IMR-90 (cell line): ENCODE measurements around the gene BEAN1. TPM values are rescaled to one million over a fixed set of nuclear protein-coding genes. Genes with fewer than 3 reads are reported as not detected.

ENCODE experiments used
- ATAC-seq: fragments of 200-7000 bp; cut with Tn5 transposase; 2 replicates; pipeline ENCODE4 v1.9.1; 2020; ENCODE audit warnings: low read depth, mild to moderate bottlenecking, moderate library complexity
- BruUV-seq: library from RNA; stranded (reverse); fragments of 400-500 nt; replicated peaks from 2 replicates; lab custom pipeline; 2021; lab: Mats Ljungman, UMichigan
- CTCF ChIA-PET: fragments of 300-600 bp; formaldehyde crosslinking; extraction: SDS; loops from one replicate; lab custom pipeline; 2021; ENCODE audit warnings: antibody characterized with exemption; lab: Yijun Ruan, JAX
- POLR2A ChIA-PET: fragments of 300-600 bp; sonication (Branson Sonifier 250); formaldehyde crosslinking; loops from one replicate; lab custom pipeline; 2022; ENCODE audit warnings: antibody characterized with exemption; ENCODE audit not compliant: unreplicated experiment; lab: Charles Lee
- DNase-seq: peaks from one replicate; pipeline ENCODE4 v3.0.0; 2013
- H2AFZ ChIP-seq: replicated peaks from 2 replicates; pipeline ENCODE3; 2013; ENCODE audit warnings: low read length, mild to moderate bottlenecking; ENCODE audit not compliant: poor library complexity
- H2AK5ac ChIP-seq: 2 replicates; pipeline ENCODE4 v1.6.1; 2013; ENCODE audit warnings: low read depth, low read length, inconsistent platforms
- H2AK9ac ChIP-seq: replicated peaks from 2 replicates; pipeline ENCODE3; 2013; ENCODE audit warnings: mild to moderate bottlenecking, low read depth, low read length, moderate library complexity; ENCODE audit not compliant: poor library complexity
- H2BK120ac ChIP-seq: 2 replicates; pipeline ENCODE4 v1.6.1; 2013; ENCODE audit warnings: low read depth, low read length, inconsistent platforms
- H2BK15ac ChIP-seq: 3 replicates; pipeline ENCODE4 v1.6.1; 2013; ENCODE audit warnings: low read depth, low read length, inconsistent platforms
- H2BK20ac ChIP-seq: 2 replicates; pipeline ENCODE4 v1.6.1; 2013; ENCODE audit warnings: low read depth, mild to moderate bottlenecking, inconsistent platforms, low read length, moderate library complexity
- H2BK5ac ChIP-seq: 2 replicates; pipeline ENCODE4 v1.6.1; 2013; ENCODE audit warnings: mild to moderate bottlenecking, low read depth, low read length, inconsistent platforms; ENCODE audit not compliant: poor library complexity, severe bottlenecking
- H3K14ac ChIP-seq: replicated peaks from 2 replicates; pipeline ENCODE4 v1.6.1; 2013; ENCODE audit warnings: low read depth, low read length, inconsistent platforms
- H3K18ac ChIP-seq: 2 replicates; pipeline ENCODE4 v1.6.1; 2013; ENCODE audit warnings: low read depth, low read length, control low read depth
- H3K23ac ChIP-seq: 2 replicates; pipeline ENCODE4 v1.6.1; 2013; ENCODE audit warnings: low read depth, low read length, inconsistent platforms
- H3K27ac ChIP-seq: 2 replicates; pipeline ENCODE4 v1.5.1; 2013; ENCODE audit warnings: mild to moderate bottlenecking, control low read depth, low read length; ENCODE audit not compliant: insufficient read depth
- H3K27me3 ChIP-seq: 2 replicates; pipeline ENCODE4 v1.6.1; 2013; ENCODE audit warnings: low read length; ENCODE audit not compliant: control insufficient read depth, insufficient read depth
- H3K36me3 ChIP-seq: 2 replicates; pipeline ENCODE4 v1.6.1; 2013; ENCODE audit warnings: low read length, mixed read lengths; ENCODE audit not compliant: control insufficient read depth, insufficient read depth
- H3K4ac ChIP-seq: 2 replicates; pipeline ENCODE4 v1.6.1; 2013; ENCODE audit warnings: low read depth, low read length, inconsistent platforms
- H3K4me1 ChIP-seq: 2 replicates; pipeline ENCODE4 v1.6.1; 2013; ENCODE audit warnings: low read length, mixed read lengths; ENCODE audit not compliant: control insufficient read depth, insufficient read depth
- H3K4me2 ChIP-seq: 2 replicates; pipeline ENCODE4 v1.6.1; 2013; ENCODE audit warnings: low read depth, mild to moderate bottlenecking, control low read depth, low read length, moderate library complexity
- H3K4me3 ChIP-seq: 2 replicates; pipeline ENCODE4 v1.5.1; 2013; ENCODE audit warnings: low read depth, mild to moderate bottlenecking, control low read depth, low read length, moderate library complexity; ENCODE audit not compliant: insufficient read depth
- H3K56ac ChIP-seq: 2 replicates; pipeline ENCODE4 v1.6.1; 2013; ENCODE audit warnings: low read length, inconsistent platforms; ENCODE audit not compliant: insufficient read depth; ENCODE audit errors: extremely low read depth
- H3K79me1 ChIP-seq, 2 experiments: 2 replicates each; pipeline ENCODE4 v1.6.1; 2013; ENCODE audit warnings: low read length in 2 of 2, inconsistent platforms in 1 of 2, low read depth in 1 of 2
- H3K9ac ChIP-seq: 2 replicates; pipeline ENCODE4 v1.6.1; 2013; ENCODE audit warnings: low read depth, low read length, control low read depth
- H3K9me1 ChIP-seq: 2 replicates; pipeline ENCODE4 v1.6.1; 2013; ENCODE audit warnings: low read length, inconsistent platforms; ENCODE audit not compliant: insufficient read depth
- H3K9me3 ChIP-seq: 2 replicates; pipeline ENCODE4 v1.6.1; 2013; ENCODE audit warnings: low read length; ENCODE audit not compliant: control insufficient read depth, insufficient read depth
- H4K20me1 ChIP-seq: 2 replicates; pipeline ENCODE4 v1.6.1; 2013; ENCODE audit warnings: low read length, inconsistent platforms; ENCODE audit not compliant: insufficient read depth
- H4K5ac ChIP-seq: 2 replicates; pipeline ENCODE4 v1.6.1; 2013; ENCODE audit warnings: mild to moderate bottlenecking, low read depth, low read length, control low read depth
- H4K8ac ChIP-seq, 2 experiments: 2 replicates each; pipeline ENCODE4 v1.6.1; 2013; ENCODE audit warnings: low read depth in 2 of 2, low read length in 2 of 2, control low read depth in 1 of 2, inconsistent platforms in 1 of 2
- H4K91ac ChIP-seq: 2 replicates; pipeline ENCODE4 v1.6.1; 2013; ENCODE audit warnings: low read depth, low read length, inconsistent platforms; ENCODE audit not compliant: insufficient read depth
- CEBPB ChIP-seq: IDR thresholded peaks from 2 replicates; pipeline ENCODE4 v1.6.1; 2012; ENCODE audit warnings: low read depth, low read length, improper control_type of control experiment
- CTCF ChIP-seq: conservative IDR thresholded peaks from 2 replicates; pipeline ENCODE4 v1.5.1; 2012; ENCODE audit warnings: mild to moderate bottlenecking, low read depth, low read length, improper control_type of control experiment
- WGBS, 2 experiments: methylation state at CpG; one replicate each; pipeline versions ENCODE4 v1.1.5 to v1.1.7; 2013; ENCODE audit warnings: missing lambda C conversion rate in 2 of 2; ENCODE audit not compliant: insufficient read length in 1 of 2; ENCODE audit errors: extremely low coverage in 2 of 2; 5-methylcytosine and 5-hydroxymethylcytosine counted together
- dilution Hi-C: fragments of 300-500 bp; cut with HindIII; formaldehyde crosslinking; loops from one replicate; pipeline ENCODE4 v1.14.3; 2018; ENCODE audit warnings: low sequenced_read_pairs; ENCODE audit not compliant: unreplicated experiment
- in situ Hi-C: fragments of 300-500 bp; cut with MboI; formaldehyde crosslinking; loops from 3 replicates; pipeline ENCODE4 v1.14.3; 2019; ENCODE audit warnings: low sequenced_read_pairs, inconsistent platforms, mixed read lengths
- intact Hi-C: fragments of 100-400 bp; cut with micrococcal nuclease; formaldehyde crosslinking; loops from 2 replicates; pipeline ENCODE4 v1.10.0; 2022
- polyA plus RNA-seq, 3 experiments: library from polyadenylated mRNA; depleted of rRNA; stranded (reverse); fragments of >200 nt; gene quantifications; 2 replicates each; pipeline ENCODE4 v1.2.3, GENCODE V29; 2012; ENCODE audit warnings: low replicate concordance in 1 of 3
- total RNA-seq: library from RNA; depleted of rRNA; stranded (reverse); fragments of >200 nt; gene quantifications from 2 replicates; pipeline ENCODE4 v1.2.3, GENCODE V29; 2012

Gene BEAN1
- total and polyA plus RNA-seq, 2 of the 4 experiments (the other 2 are of a cell fraction): not detected

DNA sequence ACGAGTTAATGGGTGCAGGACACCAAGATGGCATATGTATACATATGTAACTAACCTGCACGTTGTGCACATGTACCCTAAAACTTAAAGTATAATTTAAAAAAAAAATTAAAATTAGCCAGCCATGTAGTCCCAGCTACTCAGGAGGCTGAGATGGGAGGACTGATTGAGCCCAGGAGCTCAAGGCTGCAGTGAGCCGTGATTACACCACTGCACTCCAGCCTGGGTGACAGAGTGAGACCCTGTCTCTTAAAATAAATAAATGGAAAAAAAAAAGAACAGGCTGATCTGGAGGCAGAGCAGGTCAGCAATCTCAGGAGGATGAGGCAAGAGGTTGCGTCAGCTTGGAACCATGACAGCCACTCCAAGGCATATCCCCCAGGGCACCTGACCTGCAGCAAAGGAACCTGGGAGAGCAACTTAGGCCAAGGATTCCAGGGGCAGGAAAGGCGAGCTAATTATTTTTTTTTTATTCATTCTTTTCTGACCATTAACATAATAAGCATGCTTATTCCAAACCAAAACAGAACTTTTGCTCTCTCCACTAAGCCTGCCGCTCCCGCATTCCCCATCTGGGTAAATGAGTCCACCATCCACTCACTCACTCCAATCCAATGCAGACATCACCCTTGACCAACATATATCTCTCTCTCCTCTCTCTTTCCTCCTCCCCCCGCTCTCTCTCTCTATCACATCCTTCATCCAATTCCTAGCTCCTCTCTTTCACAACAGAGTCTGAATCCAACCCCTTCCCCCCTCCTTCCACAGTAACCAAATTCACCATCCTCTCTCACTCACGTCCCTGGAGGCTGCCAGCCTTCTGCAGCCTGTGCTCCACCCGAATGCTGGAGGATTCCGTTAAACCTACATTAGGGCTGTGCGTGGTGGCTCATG, 75.2 kb downstream of the BEAN1 start:
- Histone ChIP-seq H2BK20ac (no peak overlapping the region; the same call in 1 of the 2 replicates), H3K4ac (peak overlapping the region; percentile 42; the same call in 1 of the 2 replicates), H2BK120ac (no peak overlapping the region; the same call in 1 of the 2 replicates), H3K56ac (no peak overlapping the region), H4K20me1 (no peaks in the 10 kb centered on the region), H3K4me1 (peaks cover 10% of the 10 kb centered on the region; the same call in 1 of the 2 replicates), H3K4me2 (no peak overlapping the region), H3K9me3 (no peaks in the 10 kb centered on the region), H3K27me3 (no peaks in the 10 kb centered on the region), H3K18ac (no peak overlapping the region; the same call in 1 of the 2 replicates), H2AFZ (peak overlapping the region; percentile 54), H2AK9ac (no peak overlapping the region), H4K5ac (no peak overlapping the region; the same call in 1 of the 2 replicates), H3K4me3 (no peak overlapping the region), H3K36me3 (no peaks in the 10 kb centered on the region), H3K79me1 (no peaks in the 10 kb centered on the region), H3K14ac (no peak overlapping the region), H2AK5ac (no peak overlapping the region), H3K9me1 (peaks cover 7% of the 10 kb centered on the region; the same call in 1 of the 2 replicates), H2BK5ac (no peak overlapping the region), H4K91ac (0 out of 2 replicates have a peak overlapping the region, but pooled peaks have one; percentile 6), H3K23ac (peak overlapping the region; percentile 51; the same call in 1 of the 2 replicates), H3K9ac (no peak overlapping the region), H3K27ac (peak overlapping the region; percentile 42; the same call in 1 of the 2 replicates), H2BK15ac (no peak overlapping the region), H4K8ac (peak overlapping the region in 1 of 2 experiments; percentile 27; a peak in 1 of 4 replicates)
- ATAC-seq (peak; percentile 52), DNase-seq (peak; percentile 46)
- WGBS, 2 experiments: 86 to 100% methylated on average over 1 to 4 of the region's 12 CpGs
- no peak for TF ChIP-seq CTCF
- TF ChIP-seq CEBPB: peak; percentile 75
- ChIA-PET POLR2A (interaction anchor here (0.5 kb wide), 1 partner anchor 1231 kb away, joined by 3 read pairs; no protein-coding TSS in a partner anchor), CTCF (no interaction called here)
- intact Hi-C loops: no loop called here
- BruUV-seq: no TSS peak
- in situ Hi-C loops: no loop called here
- dilution Hi-C loops: no loop called here
